Mesothelial cell of epicardium (in vitro differentiated cells): ENCODE measurements around the gene ZNF330. TPM values are rescaled to one million over a fixed set of nuclear protein-coding genes. Genes with fewer than 3 reads are reported as not detected.

Source experiments
- DNase-seq, 2 experiments: peaks; one replicate each; pipeline ENCODE4 v3.0.0; 2021; ENCODE audit warnings: low spot score in 2 of 2; ENCODE audit not compliant: unreplicated experiment in 2 of 2
- H3K27ac Mint-ChIP-seq: 2 replicates; pipeline ENCODE4 v1.8.0; 2021; ENCODE audit warnings: mixed read lengths
- H3K27me3 Mint-ChIP-seq: 2 replicates; pipeline ENCODE4 v1.8.0; 2021; ENCODE audit warnings: low read depth, mixed read lengths
- H3K36me3 Mint-ChIP-seq: 2 replicates; pipeline ENCODE4 v1.8.0; 2021; ENCODE audit warnings: mixed read lengths
- H3K4me1 Mint-ChIP-seq: 2 replicates; pipeline ENCODE4 v1.8.0; 2021; ENCODE audit warnings: mixed read lengths
- H3K4me3 Mint-ChIP-seq: 2 replicates; pipeline ENCODE4 v1.8.0; 2021; ENCODE audit warnings: mild to moderate bottlenecking, moderate library complexity, mixed read lengths
- H3K9me3 Mint-ChIP-seq: 2 replicates; pipeline ENCODE4 v1.8.0; 2021; ENCODE audit warnings: mixed read lengths
- CTCF ChIP-seq: fragments of 200-600 bp; sonication (generic); IDR thresholded peaks from one replicate; pipeline ENCODE4 v1.5.0; 2021; ENCODE audit warnings: antibody characterized with exemption; ENCODE audit not compliant: unreplicated experiment
- total RNA-seq: library from RNA; stranded (reverse); gene quantifications from 3 replicates; pipeline ENCODE4 v1.2.1, GENCODE V29; 2021

ZNF330 gene
- total RNA-seq, 1 donor from 2014 or later: 39.1 TPM

GRCh38 chr4:141275834-141276233, 55.1 kb downstream of the ZNF330 start:
- peaks cover 4% of the 10 kb centered on the region for H3K4me1 Mint-ChIP-seq
- H3K36me3 Mint-ChIP-seq: no peaks in the 10 kb centered on the region
- no peak overlapping the region for H3K4me3 Mint-ChIP-seq
- peaks cover 4% of the 10 kb centered on the region for H3K9me3 Mint-ChIP-seq
- H3K27ac Mint-ChIP-seq: no peak overlapping the region
- H3K27me3 Mint-ChIP-seq: peaks cover 2% of the 10 kb centered on the region
- TF ChIP-seq CTCF: no peak
- DNase-seq: no peak

GRCh38 chr4:141283152-141283551, 62.5 kb downstream of the ZNF330 start:
- H3K27me3 Mint-ChIP-seq: peaks cover 19% of the 10 kb centered on the region
- DNase-seq: no peak
- no peak for TF ChIP-seq CTCF
- H3K4me3 Mint-ChIP-seq: no peak overlapping the region
- no peaks in the 10 kb centered on the region for H3K36me3 Mint-ChIP-seq
- no peaks in the 10 kb centered on the region for H3K4me1 Mint-ChIP-seq
- H3K27ac Mint-ChIP-seq: no peak overlapping the region
- peaks cover 15% of the 10 kb centered on the region for H3K9me3 Mint-ChIP-seq

- H3K4me3 Mint-ChIP-seq: no peak overlapping the region
- no peak for DNase-seq
- H3K36me3 Mint-ChIP-seq: no peaks in the 10 kb centered on the region
- H3K27ac Mint-ChIP-seq: no peak overlapping the region
- H3K4me1 Mint-ChIP-seq: no peaks in the 10 kb centered on the region
- H3K9me3 Mint-ChIP-seq: peaks cover 18% of the 10 kb centered on the region
- TF ChIP-seq CTCF: no peak
- H3K27me3 Mint-ChIP-seq: peaks cover 20% of the 10 kb centered on the region
These were observed 62.9 kb downstream of the ZNF330 start for GRCh38 chr4:141283563-141283962.

Other genes with a start within 250 kb of the ZNF330 start
- gene RNF150, start 87.4 kb upstream of the ZNF330 start, total RNA-seq: 38.5 to 40.7 TPM (median 40.1 TPM) in 3 replicates